Glutamatergic neuron (in vitro differentiated cells): Measurements from ENCODE around the gene ECE2. TPM values are rescaled to one million over a fixed set of nuclear protein-coding genes. Genes with fewer than 3 reads are reported as not detected.

Experiments used
- DNase-seq: peaks from one replicate; pipeline ENCODE4 v3.0.0; 2022
- H3K27ac Mint-ChIP-seq: one replicate; pipeline ENCODE4 v1.8.0; 2020; ENCODE audit warnings: mild to moderate bottlenecking, mixed read lengths, inconsistent platforms; ENCODE audit not compliant: unreplicated experiment
- H3K27me3 Mint-ChIP-seq: one replicate; pipeline ENCODE4 v1.8.0; 2020; ENCODE audit warnings: mild to moderate bottlenecking, moderate library complexity, mixed read lengths, inconsistent platforms; ENCODE audit not compliant: unreplicated experiment
- H3K36me3 Mint-ChIP-seq: one replicate; pipeline ENCODE4 v1.8.0; 2020; ENCODE audit warnings: mild to moderate bottlenecking, mixed read lengths, inconsistent platforms; ENCODE audit not compliant: unreplicated experiment
- H3K4me1 Mint-ChIP-seq: one replicate; pipeline ENCODE4 v1.8.0; 2020; ENCODE audit warnings: mild to moderate bottlenecking, low read depth, mixed read lengths, inconsistent platforms; ENCODE audit not compliant: unreplicated experiment
- H3K4me3 Mint-ChIP-seq: one replicate; pipeline ENCODE4 v1.8.0; 2020; ENCODE audit warnings: mild to moderate bottlenecking, mixed read lengths, inconsistent platforms; ENCODE audit not compliant: unreplicated experiment
- H3K9me3 Mint-ChIP-seq: one replicate; pipeline ENCODE4 v1.8.0; 2020; ENCODE audit warnings: mild to moderate bottlenecking, moderate library complexity, mixed read lengths, inconsistent platforms; ENCODE audit not compliant: unreplicated experiment
- total RNA-seq: library from RNA; stranded (reverse); fragmentation: NEBNext Ultra II Directional; extraction: Animal tissue kit (Norgen Biotek cat#: 25700); gene quantifications from one replicate; pipeline ENCODE4 v1.2.1, GENCODE V29; 2021; ENCODE audit not compliant: unreplicated experiment
- TF ChIP-seq, protein P1 (sequence below): fragments of 200-600 bp; sonication (generic); IDR thresholded peaks from one replicate; pipeline ENCODE4 v1.5.0; 2021; ENCODE audit not compliant: partially characterized antibody, unreplicated experiment

Gene ECE2
- total RNA-seq, 1 donor from 2014 or later = 1.6 TPM

DNA sequence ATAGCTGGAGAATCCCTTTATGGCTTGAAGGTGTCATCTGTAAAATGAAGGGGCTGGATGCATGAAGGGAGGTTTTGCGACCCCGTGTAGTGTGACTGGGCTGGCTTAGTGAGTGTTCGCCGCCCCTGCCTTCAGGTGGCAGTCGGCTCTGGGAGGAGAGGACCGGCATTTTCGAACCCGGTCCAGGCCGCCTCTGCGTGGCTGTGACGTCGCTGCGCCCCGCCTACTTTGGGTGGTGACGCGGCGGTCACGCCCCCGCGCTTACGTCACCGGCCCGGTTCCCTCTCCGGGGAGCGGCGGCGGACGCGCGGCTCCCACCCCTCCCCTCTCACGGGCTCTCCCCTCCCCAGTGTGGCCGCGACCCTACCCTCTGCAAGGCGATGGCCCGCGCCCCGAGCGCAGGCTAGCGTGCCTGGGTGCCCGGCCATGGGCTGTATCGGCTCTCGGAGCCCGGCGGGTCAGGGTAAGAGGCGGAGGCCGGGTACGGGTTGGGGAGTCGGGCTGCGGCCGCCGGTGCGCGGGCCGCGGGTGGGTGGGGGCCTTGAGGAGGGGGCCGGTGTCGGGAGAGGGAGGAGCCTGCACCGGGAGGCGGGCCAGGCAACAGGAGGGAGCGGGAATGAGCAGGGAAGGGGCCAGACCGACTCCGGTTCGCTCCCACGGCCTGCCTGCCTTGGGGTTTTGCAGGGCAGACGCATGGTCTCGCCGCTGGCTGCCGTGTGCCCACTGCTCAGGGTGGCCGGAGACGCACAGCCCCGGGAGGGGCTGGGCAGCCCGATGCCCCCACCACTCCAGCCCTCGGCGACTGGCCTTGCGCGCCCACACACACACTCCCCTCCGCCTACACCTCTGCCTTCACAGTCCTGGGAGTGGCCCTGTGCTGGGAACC lies 60.1 kb downstream of the ECE2 start:
- TF ChIP-seq, protein P1, sequence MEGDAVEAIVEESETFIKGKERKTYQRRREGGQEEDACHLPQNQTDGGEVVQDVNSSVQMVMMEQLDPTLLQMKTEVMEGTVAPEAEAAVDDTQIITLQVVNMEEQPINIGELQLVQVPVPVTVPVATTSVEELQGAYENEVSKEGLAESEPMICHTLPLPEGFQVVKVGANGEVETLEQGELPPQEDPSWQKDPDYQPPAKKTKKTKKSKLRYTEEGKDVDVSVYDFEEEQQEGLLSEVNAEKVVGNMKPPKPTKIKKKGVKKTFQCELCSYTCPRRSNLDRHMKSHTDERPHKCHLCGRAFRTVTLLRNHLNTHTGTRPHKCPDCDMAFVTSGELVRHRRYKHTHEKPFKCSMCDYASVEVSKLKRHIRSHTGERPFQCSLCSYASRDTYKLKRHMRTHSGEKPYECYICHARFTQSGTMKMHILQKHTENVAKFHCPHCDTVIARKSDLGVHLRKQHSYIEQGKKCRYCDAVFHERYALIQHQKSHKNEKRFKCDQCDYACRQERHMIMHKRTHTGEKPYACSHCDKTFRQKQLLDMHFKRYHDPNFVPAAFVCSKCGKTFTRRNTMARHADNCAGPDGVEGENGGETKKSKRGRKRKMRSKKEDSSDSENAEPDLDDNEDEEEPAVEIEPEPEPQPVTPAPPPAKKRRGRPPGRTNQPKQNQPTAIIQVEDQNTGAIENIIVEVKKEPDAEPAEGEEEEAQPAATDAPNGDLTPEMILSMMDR = no peak
- Mint-ChIP-seq H3K9me3 (peaks cover 18% of the 10 kb centered on the region), H3K27me3 (peaks cover 16% of the 10 kb centered on the region), H3K4me3 (peak overlapping the region; percentile 94), H3K27ac (peak overlapping the region; percentile 95), H3K36me3 (no peaks in the 10 kb centered on the region), H3K4me1 (peaks cover 26% of the 10 kb centered on the region)
- DNase-seq = peak; percentile 93

- H3K27me3 Mint-ChIP-seq = peaks cover 16% of the 10 kb centered on the region
- H3K9me3 Mint-ChIP-seq = peaks cover 20% of the 10 kb centered on the region
- H3K4me1 Mint-ChIP-seq = peaks cover 28% of the 10 kb centered on the region
- peak overlapping the region; percentile 94 for H3K4me3 Mint-ChIP-seq
- H3K36me3 Mint-ChIP-seq = no peaks in the 10 kb centered on the region
- H3K27ac Mint-ChIP-seq = peak overlapping the region; percentile 95
- TF ChIP-seq, protein P1 = no peak
- no peak for DNase-seq
These were observed 61.0 kb downstream of the ECE2 start for GRCh38 chr3:184336547-184337398.

DNA sequence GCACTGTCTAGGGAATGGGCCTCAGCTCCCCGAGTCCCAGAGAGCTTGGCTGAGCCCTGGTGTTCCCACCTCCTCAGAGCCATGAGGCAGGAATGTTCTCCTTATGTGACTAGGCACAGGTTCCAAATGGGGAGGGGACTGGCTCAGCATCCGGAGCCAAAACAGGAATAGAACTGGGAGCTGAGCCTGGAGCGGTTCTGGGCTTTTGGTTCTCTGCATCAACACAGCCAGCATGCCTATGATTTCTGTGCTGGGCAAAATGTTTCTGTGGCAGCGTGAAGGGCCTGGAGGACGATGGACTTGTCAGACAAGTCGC lies 61.5 kb downstream of the ECE2 start, which contains the start of gene FAM131A:
TSS of gene FAM131A (plus strand) at position 202 of the 316 bp plus-strand sequence. CDS start at position 233, 31 bp downstream.
- Mint-ChIP-seq H3K36me3 (no peaks in the 10 kb centered on the region), H3K27ac (peak within 1 kb of the TSS; percentile 95), H3K27me3 (peaks cover 16% of the 10 kb centered on the region), H3K4me3 (peak within 1 kb of the TSS; percentile 94), H3K9me3 (peaks cover 19% of the 10 kb centered on the region), H3K4me1 (peaks cover 28% of the 10 kb centered on the region)
- TF ChIP-seq, protein P1 = no peak
- DNase-seq = no peak

DNA sequence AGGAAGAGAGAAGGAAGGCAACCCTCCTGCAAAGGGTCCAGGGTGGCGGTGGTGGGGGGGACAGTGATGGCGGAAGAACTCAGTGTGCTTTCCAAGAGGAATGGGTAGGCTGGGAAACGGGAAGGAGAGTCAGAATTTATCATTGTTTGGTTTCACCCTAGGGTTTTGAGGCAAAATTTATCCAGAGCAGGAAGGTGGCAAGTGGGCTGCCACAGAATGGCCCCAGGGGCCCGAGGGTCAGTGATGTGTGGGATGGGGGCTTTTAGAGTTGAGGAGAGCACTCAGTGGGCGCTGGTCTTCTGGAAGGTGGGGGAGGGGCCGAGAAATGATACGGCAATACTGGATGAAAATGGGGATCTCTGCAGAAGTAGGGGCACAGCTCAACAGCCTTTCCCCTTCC lies 62.2 kb downstream of the ECE2 start:
- Mint-ChIP-seq H3K4me1 (peaks cover 28% of the 10 kb centered on the region), H3K9me3 (peaks cover 14% of the 10 kb centered on the region), H3K36me3 (no peaks in the 10 kb centered on the region), H3K27ac (peak overlapping the region; percentile 95), H3K27me3 (peaks cover 14% of the 10 kb centered on the region), H3K4me3 (peak overlapping the region; percentile 94)
- TF ChIP-seq, protein P1 = no peak
- no peak for DNase-seq
